SHP77 treated with DMSO at 0.1 percent for 48 hours (cell line): ENCODE data around the gene PLEKHA8.

ENCODE experiments used
- DNase-seq: peaks from one replicate; lab custom pipeline; 2025; lab: John Stamatoyannopoulos, UW

The PLEKHA8 gene

DNA sequence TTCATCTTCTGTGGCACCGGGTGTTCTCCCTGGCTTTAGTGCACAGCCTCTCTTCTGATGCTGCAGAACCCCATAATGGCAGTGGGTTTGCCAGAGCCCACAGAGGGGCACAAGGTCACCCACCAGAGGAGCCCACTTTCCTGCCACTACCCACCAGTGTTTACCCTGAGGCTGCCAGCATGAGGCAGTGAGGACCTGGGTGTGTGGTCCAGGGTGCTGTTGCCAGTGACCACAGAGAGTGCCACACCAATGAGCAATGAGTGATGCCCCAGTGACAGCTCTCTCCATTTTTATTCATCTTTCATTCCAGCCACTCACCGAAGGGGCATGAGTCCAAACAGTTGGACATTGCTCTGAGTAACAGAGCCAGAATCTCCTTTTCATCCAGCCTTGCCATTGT lies 141.4 kb downstream of the PLEKHA8 start:
- DNase-seq: no peak

DNA sequence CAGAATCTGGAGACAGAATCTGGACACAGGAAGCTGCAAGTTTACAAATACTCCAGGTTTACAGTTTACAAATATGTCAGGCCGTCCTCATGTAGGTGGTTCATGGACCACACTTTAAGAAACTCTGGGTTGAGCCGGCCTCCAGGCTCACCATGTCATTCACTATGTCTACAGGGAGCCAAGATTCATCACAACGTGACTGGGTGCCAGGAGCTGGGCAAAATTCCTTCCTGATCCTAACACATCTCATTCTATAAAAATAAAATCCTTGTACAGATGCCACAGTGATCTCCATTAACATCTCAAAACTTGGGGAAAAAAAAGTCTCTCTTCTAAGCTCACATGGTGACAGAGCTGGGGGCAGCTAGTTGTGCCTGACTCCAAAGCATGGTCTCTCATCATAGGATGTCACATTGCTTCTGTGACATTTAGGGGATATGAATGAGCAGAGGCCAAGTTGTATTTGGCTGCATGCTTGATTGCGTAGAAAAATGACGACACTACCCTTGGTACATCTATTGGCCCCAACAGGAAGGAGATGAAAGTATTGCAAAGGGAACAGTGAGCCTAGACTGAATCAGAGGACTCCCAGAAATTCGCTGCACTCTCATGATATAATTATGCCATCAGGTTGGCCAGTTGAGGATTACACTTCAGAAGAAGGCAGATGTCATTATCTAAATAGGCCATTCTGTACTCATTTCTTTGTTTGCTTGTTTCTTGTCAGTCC lies 142.4 kb downstream of the PLEKHA8 start:
- DNase-seq: no peak

DNA sequence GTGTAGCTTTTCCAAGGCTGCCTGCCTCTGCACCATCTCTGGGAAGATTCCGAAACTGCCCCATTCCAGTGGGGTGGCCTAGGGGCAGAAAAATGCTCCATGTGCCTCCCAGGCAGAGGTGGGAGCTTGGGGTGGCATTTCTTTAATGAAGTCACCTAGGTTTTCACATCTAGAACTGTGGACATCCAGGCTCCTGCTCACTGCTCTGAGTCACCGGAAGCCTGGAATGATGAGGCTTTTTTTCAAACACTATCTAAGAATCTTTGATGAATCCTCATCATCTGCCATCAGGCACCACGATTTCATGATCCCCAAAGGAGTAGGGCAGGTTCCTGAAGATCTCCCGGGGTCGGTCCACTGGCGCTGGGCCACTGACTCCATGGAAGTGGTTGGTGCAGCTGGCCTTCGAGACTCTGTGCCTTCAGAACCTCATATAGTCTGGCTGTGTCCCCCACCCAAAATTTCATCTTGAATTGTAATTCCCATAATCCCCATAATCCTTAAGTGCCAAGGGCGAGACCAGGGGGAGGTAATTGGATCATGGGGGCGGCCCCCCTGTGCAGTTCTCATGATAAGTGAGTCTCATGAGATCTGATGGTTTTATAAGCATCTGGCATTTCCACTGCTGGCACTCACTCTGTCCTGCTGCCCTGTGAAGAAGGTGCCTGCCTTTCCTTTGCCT lies 143.7 kb downstream of the PLEKHA8 start:
- no peak for DNase-seq

DNA sequence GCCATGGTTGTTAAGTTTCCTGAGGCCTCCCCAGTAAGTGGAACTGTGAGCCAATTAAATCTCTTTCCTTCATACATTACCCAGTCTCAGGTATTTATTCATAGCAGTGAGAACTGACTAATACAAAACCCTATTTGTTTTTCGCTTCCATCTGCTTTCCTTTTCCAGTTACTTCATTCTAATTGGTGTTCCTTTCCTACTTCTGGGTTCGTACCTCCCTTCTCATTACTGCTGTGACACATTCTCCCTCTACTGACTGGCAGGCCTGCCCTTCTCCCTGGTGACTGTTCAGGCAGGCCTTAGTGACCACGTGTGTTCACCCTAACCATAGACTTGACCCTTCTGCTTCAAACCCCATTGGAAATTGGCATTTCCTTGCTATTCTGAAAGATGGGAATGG lies 144.2 kb downstream of the PLEKHA8 start:
- DNase-seq: no peak

DNA sequence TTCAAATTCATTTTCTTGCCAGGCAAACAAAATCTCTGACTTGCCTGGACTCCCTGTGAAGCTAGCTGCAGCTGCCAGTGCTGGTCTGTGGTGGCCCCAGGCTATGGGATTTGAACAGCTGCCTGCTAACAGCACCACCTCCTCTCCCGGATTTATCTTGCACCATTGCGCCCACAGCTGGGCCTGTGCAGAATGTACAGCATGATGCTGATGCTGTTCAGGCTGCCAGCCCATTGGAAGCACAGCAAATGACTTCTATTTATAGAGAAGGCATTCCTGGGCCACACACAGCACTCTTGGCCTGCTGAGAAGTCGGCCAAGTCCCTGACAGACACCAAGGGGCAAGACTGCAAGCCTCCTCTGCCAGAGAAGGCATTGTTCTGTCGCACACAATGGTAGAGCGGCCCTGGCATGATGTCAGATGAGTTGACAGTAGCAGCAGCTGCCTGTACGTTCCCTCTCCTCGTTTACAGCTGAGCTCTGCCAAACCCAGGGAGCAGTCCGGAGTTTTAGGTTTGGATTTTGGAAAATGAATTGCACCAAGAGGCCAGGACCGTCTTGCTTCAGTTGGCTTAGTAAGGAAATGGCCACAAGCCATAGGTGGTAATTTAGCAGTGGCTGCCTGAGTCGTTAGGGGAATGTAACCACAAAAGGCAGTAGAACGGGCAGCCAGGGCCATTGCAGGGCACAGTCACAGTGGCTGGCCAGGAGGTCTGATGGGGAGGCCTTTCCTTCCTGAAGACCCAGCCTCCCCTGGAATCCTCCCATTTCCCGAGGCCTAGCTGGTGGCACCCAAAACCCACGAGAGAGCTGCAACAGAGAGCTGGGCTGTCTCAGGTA lies 145.1 kb downstream of the PLEKHA8 start:
- DNase-seq: peak; percentile 97

DNA sequence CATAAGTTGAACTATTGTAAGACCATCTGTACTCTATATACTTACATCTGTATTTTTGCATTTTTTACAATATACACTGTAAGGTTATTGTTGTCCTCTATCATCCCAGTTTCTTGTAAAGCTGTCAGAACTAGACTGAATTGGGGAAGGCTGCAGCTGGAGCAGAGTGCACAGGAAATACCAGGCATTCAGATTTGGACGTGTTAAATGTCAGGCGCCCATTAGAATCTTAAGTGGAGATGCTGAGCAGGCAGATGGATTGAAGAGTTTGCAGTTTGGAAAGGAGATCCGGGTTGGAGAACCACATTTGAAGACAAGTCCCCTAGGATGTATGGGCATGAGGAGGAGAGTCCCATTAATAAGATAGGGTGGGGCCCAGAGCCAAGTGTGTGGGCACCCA lies 147.0 kb downstream of the PLEKHA8 start:
- no peak for DNase-seq

DNA sequence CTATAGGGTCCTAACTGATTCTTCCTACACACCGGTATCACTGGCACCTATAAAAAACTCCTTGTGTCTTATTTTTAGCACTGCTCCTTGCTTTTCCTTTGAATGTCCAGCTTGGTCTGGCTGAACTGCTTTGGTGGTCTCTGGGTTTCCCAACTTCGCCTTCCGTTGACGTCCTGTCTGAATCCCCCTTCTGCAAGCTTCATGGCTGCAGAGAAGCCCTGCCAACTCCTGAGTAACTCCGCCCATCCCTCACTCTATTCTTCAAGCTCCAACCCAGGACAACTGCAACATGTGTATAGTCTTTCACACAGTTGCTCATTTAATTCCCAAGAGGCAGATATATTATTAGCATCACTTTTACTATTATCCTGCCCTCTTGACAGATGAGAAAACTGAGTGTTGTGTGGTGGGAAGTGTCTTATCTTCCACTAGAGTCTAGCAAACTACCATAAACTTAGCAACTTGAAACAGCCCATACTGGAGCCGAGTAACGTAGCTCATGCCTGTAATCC lies 147.5 kb downstream of the PLEKHA8 start:
- no peak for DNase-seq

DNA sequence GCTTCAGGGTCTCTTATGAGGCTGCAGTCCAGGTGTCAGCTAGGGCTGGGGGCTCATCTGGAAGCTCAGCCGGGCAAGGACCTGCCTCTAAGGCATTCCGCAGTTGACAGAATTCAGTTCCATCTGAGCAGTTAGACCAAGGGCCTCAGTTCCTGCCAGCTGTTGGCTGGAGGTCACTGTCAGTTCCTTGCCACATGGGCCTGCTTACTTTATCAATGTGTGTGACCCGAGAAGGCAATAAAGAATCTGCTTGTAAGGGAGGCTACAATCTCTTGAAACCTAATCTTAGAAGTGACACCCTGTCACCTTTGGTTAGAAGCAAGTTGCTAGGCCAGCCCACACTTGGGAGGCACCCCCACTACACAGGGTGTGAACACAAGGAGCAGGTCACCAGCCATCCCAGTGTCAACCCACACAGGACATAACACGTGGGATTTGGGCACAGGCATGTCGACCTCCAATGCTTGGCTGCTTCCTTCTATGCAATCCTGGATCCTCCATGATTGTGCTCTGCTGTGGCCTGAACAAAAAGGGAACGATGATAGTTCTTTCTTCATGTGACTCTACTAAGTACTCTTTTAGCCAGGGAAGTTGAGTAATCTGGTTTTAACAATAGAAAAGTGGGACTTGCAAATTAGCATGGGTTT lies 148.4 kb downstream of the PLEKHA8 start:
- DNase-seq: no peak

DNA sequence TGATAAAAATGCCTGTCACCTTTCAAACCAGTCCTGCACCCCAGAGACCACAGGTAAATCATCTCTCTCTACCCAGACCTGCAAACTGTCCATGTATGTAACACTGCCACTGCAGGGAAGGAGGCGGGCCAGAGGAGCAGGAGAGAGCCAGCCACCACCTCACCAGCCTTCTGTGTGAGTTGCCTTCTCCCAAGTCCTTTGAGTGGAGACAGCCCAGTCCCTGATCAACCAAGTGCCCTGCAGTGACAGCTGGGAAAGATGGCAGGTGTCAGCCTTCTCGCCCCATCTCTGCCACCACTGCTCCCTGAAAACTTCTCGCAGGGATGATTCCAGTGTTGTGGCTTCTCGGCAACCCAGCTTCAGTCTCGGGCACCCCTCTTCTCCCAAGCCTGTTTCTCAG lies 149.0 kb downstream of the PLEKHA8 start:
- DNase-seq: no peak

DNA sequence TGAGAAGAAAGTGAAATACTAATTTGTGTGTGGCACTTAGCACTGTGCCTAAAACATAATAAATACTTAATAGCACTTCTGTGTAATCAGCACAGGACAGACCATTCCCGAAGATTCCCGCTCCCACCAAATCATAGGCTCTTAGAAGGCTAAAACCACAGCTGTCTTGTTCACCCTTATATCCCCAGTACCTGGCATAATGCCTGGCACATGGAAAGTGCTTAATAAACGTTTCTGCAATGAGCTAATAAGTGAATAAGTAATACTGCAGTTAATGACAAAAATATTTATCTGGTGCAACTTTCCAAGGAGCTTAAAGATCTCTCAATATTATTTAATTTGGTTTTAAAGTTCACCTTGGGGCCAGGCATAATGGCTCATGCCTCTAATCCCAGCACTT lies 149.8 kb downstream of the PLEKHA8 start:
- DNase-seq: no peak

DNA sequence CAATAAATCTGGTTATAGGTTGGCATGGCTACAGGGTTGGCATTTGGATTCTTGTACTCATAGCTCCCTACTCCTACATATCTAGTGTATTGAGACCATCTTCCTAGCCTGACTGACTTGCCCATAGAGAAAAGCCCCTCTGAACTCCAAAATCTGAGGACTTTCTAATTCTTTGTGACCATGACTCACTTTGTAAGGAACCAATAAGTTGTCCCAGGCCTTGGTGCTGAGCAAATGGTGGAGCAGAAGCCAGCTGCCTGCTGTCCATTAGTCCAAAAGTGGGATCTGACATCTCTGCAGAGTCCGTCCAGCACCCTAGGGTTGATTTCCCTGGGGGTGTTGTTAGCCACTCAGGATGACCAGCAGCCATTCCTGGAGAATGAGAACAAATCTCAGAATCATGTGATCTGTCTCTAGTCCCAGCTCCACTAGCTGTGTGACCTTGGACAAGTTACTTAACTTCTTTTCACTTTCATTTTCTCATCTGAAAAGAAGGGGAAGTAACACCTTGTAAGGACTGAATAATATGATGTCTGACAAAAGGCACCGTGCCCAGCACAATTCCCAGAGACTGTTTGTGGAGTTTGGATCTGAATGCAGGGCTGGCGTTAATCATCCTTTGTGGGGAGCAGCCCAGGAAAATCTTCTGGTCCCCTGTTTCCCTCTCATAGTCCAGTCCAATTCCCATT lies 150.7 kb downstream of the PLEKHA8 start:
- DNase-seq: no peak
